Psoas muscle (tissue), 8 donors: Measurements from ENCODE around the gene SIRPA. TPM values are rescaled to one million over a fixed set of nuclear protein-coding genes. Genes with fewer than 3 reads are reported as not detected.
A peak's percentile ranks its signal among the peaks of the same experiment; 100 is the strongest.

Experiments used
- ATAC-seq, 4 donors: fragments of 200-7000 bp; cut with Tn5 transposase; one replicate each; pipeline ENCODE4 v1.9.1; 2020; ENCODE audit warnings: moderate library complexity in 3 of 4, mild to moderate bottlenecking in 2 of 4
- DNase-seq, 2 donors: peaks; one replicate each; pipeline ENCODE4 v3.0.0-alpha.2; 2020
- H3K27ac ChIP-seq: fragments of 200-600 bp; one replicate; pipeline ENCODE4 v1.8.0; 2022
- H3K27me3 ChIP-seq, 3 donors: fragments of 200-600 bp in 1 of 3; one replicate each; pipeline versions ENCODE4 v1.6.1 to v1.8.0; 2013 to 2022; ENCODE audit warnings: low read length in 2 of 3, mild to moderate bottlenecking in 2 of 3, moderate library complexity in 1 of 3; ENCODE audit not compliant: insufficient read depth in 3 of 3
- H3K36me3 ChIP-seq, 2 donors: fragments of 200-600 bp in 1 of 2; one replicate each; pipeline versions ENCODE4 v1.6.1 to v1.8.0; 2013 to 2022; ENCODE audit warnings: low read depth in 1 of 2, mild to moderate bottlenecking in 1 of 2, moderate library complexity in 1 of 2; ENCODE audit not compliant: insufficient read depth in 1 of 2
- H3K4me1 ChIP-seq: fragments of 200-600 bp; one replicate; pipeline ENCODE4 v1.8.0; 2022
- H3K4me3 ChIP-seq: fragments of 200-600 bp; one replicate; pipeline ENCODE4 v1.8.0; 2022; ENCODE audit warnings: mild to moderate bottlenecking
- H3K9me3 ChIP-seq: fragments of 200-600 bp; one replicate; pipeline ENCODE4 v1.8.0; 2022
- WGBS, 3 donors: extraction: QIAGEN DNeasy Blood & Tissue Kit; methylation state at CpG; one replicate each; pipeline versions ENCODE4 v1.1.6 to v1.1.7; 2013; 5-methylcytosine and 5-hydroxymethylcytosine counted together
- intact Hi-C, 2 donors: fragments of 100-400 bp; cut with DNase I; formaldehyde crosslinking; loops; one replicate each; pipeline versions ENCODE4 v1.11.0 to v1.14.2; 2022
- polyA plus RNA-seq, 3 donors: library from polyadenylated mRNA; stranded (reverse); fragments of 200-250 nt; gene quantifications; one replicate each; pipeline ENCODE4 v1.2.3, GENCODE V29; 2013
- total RNA-seq, 4 donors: library from RNA; stranded (reverse); fragmentation: NEBNext Ultra II Directional in 2 of 4; extraction: Animal tissue kit (Norgen Biotek cat#: 25700) in 2 of 4; gene quantifications; one replicate each; pipeline versions ENCODE4 v1.2.1 to v1.2.4, GENCODE V29; 2021 to 2023
- TF ChIP-seq, protein P1 (sequence below): fragments of 200-600 bp; IDR thresholded peaks from one replicate; pipeline ENCODE4 v1.8.0; 2022; ENCODE audit warnings: antibody characterized with exemption
- donor health status: healthy with polysubstance abuse.
- donor health status: DM: no; HTN: no; CAD: no; lungs with moderate emphysema.
- donor health status: Bipolar disorder and iron deficiency.
- donor health status: healthy.
- donor health status: DM: yes; HTN: yes; CAD: no.
- donor health status: DM: no; HTN: no; CAD: no.
- donor health status: DM: no; HTN: no; CAD: no.
- donor health status: DM: yes; HTN: yes; CAD: no.

SIRPA gene
- total and polyA plus RNA-seq, 7 donors, result 6.2 to 42.9 (median 15.3) TPM

DNA sequence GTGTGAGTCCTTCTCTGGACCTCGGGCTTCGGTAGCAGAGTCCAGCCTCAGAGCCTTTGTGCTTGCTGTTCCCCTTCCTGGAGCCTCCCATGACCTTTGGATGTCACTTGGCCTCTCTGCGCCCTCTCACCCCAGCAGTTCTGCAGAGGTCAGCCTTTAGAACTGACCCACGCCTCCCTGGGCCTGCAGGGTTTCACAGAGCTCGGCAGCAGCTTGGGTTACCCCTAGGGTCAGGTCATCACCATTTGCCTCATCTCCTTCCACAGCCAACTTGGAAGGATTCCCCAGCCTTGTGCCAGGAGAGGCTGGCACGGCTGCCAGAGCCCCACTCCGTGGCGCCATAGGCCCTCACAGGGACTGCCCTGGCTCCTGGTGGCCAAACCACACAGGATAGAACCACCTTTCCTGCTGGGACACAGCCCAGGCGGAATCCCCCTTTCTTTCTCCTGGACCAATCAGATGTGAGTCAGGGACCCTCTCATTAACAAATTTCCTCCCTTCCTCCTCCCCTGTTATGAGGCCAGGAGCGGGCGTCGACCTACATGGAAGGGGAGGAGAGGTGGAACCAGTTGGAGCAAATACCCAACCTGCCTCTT lies 13.9 kb upstream of the SIRPA start:
- Histone ChIP-seq H3K9me3 (no peaks in the 10 kb centered on the region), H3K27ac (no peak overlapping the region), H3K27me3 (no peaks in the 10 kb centered on the region), H3K36me3 (no peaks in the 10 kb centered on the region), H3K4me1 (peaks cover 10% of the 10 kb centered on the region), H3K4me3 (no peak overlapping the region)
- WGBS, 3 donors, result 20 to 28% (median 27%) methylated on average over 11 to 12 of the region's 12 CpGs
- intact Hi-C loops, result no loop called here
- ATAC-seq, result peak; percentile 72 to 89 (median 84)
- peak in 1 of 2 donors; percentile 66 for DNase-seq
- TF ChIP-seq, protein P1, sequence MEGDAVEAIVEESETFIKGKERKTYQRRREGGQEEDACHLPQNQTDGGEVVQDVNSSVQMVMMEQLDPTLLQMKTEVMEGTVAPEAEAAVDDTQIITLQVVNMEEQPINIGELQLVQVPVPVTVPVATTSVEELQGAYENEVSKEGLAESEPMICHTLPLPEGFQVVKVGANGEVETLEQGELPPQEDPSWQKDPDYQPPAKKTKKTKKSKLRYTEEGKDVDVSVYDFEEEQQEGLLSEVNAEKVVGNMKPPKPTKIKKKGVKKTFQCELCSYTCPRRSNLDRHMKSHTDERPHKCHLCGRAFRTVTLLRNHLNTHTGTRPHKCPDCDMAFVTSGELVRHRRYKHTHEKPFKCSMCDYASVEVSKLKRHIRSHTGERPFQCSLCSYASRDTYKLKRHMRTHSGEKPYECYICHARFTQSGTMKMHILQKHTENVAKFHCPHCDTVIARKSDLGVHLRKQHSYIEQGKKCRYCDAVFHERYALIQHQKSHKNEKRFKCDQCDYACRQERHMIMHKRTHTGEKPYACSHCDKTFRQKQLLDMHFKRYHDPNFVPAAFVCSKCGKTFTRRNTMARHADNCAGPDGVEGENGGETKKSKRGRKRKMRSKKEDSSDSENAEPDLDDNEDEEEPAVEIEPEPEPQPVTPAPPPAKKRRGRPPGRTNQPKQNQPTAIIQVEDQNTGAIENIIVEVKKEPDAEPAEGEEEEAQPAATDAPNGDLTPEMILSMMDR, result peak; percentile 6

DNA sequence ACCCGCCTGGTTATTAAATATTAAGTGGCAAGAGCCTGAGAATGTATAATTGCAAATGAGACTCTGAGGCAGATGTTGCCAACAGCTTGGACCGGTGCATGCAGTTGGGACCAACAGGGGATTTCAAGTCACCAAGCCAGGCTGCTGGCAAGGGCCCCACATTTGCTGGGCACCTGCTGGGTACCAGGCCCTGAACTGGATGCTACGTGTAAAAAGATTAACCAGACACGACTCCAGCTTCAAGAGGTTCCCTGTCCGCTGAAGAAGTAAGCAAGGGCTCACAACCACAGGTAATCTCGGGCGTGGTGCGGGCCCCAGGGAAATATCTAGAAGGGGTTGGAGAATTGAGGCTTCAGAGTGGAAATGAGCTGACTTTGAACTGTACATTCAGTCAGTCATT lies 13.2 kb upstream of the SIRPA start:
- WGBS, 3 donors, result 60 to 72% (median 64%) methylated on average over 8 of the region's 8 CpGs
- intact Hi-C loops, result no loop called here
- H3K27ac ChIP-seq, result no peak overlapping the region

DNA sequence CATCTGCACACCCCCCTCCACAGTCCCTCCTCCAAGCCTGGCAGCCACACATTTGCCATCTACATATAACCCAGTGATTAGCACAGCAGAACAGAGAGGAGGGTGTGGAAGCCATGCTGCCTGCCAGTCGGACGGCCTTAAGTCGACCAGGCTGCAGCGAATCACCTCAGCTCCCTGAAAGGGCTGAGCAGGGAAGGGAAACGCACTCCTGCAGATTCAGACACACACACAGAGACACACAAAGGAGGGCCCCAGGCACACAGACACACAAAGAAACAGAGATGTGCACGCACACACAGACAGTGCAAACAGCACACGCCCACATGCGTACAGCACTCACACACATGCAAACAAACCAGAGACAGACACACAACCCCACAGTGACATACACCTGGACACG lies 11.2 kb upstream of the SIRPA start:
- 65 to 67% (median 66%) methylated on average over 9 of the region's 9 CpGs for WGBS, 3 donors
- TF ChIP-seq, protein P1, result no peak
- no peaks in the 10 kb centered on the region for H3K27me3 ChIP-seq
- peaks cover 16% of the 10 kb centered on the region for H3K4me1 ChIP-seq
- no peaks in the 10 kb centered on the region for H3K36me3 ChIP-seq
- ATAC-seq, result no peak
- H3K9me3 ChIP-seq, result no peaks in the 10 kb centered on the region
- no peak overlapping the region for H3K27ac ChIP-seq
- peak in 1 of 2 donors; percentile 19 for DNase-seq
- intact Hi-C loops, result no loop called here
- H3K4me3 ChIP-seq, result no peak overlapping the region

More for the DNA sequence above, 13.2 kb upstream of the SIRPA start:
- TF ChIP-seq, protein P1, result no peak
- no peak for DNase-seq
- H3K4me3 ChIP-seq, result no peak overlapping the region
- ATAC-seq, result no peak
- no peaks in the 10 kb centered on the region for H3K36me3 ChIP-seq
- H3K27me3 ChIP-seq, result no peaks in the 10 kb centered on the region
- peaks cover 14% of the 10 kb centered on the region for H3K4me1 ChIP-seq
- no peaks in the 10 kb centered on the region for H3K9me3 ChIP-seq

DNA sequence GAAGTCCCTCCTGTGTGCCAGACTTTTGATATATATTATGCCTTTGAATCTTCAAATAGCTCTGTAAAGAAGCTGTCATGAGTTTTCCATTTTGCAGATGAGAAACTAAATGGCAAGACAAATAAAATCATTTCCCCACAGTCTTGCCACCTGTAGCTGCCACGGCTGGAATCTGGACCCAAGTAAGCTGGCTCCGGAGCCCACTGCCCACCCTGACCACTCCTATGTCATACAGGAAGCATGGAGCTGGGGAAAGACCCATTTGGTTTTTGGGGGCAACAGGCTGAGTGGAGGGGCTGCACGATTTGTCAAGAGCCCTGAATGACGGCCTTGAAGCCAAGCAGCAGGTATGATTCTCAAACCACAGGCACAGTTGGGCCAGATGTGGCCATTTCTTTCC lies 10.0 kb upstream of the SIRPA start:
- WGBS, 3 donors, result 85 to 90% (median 88%) methylated on average over 4 of the region's 4 CpGs
- Histone ChIP-seq H3K4me3 (no peak overlapping the region), H3K36me3 (no peaks in the 10 kb centered on the region), H3K9me3 (no peaks in the 10 kb centered on the region), H3K4me1 (peaks cover 16% of the 10 kb centered on the region), H3K27me3 (no peaks in the 10 kb centered on the region), H3K27ac (no peak overlapping the region)
- intact Hi-C loops, result loop anchor here in 1 of 2 donors (5.0 kb wide), 1 partner anchor 63 kb away; no protein-coding TSS in a partner anchor
- TF ChIP-seq, protein P1, result no peak
- DNase-seq (peak in 1 of 2 donors; percentile 13), ATAC-seq (no peak)
